SJCRH30 (cell line): Measurements from ENCODE around the gene GPA33. TPM values are rescaled to one million over a fixed set of nuclear protein-coding genes. Genes with fewer than 3 reads are reported as not detected.

Experiments
- DNase-seq, 2 experiments: peaks; one replicate each; pipeline ENCODE4 v3.0.0-alpha.2; 2015 to 2020
- H3K27ac ChIP-seq: fragments of 250-450 bp; sonication (Bioruptor Pico); 2 replicates; pipeline ENCODE4 v1.5.1; 2020; ENCODE audit warnings: mild to moderate bottlenecking, moderate library complexity
- H3K27me3 ChIP-seq: fragments of 250-450 bp; sonication (Bioruptor Pico); 2 replicates; pipeline ENCODE4 v1.5.1; 2020; ENCODE audit warnings: mild to moderate bottlenecking, moderate library complexity
- H3K36me3 ChIP-seq: fragments of 250-450 bp; sonication (Bioruptor Pico); 2 replicates; pipeline ENCODE4 v1.5.1; 2020; ENCODE audit warnings: mild to moderate bottlenecking, moderate library complexity
- H3K4me1 ChIP-seq: fragments of 250-450 bp; sonication (Bioruptor Pico); 2 replicates; pipeline ENCODE4 v1.5.1; 2020; ENCODE audit warnings: mild to moderate bottlenecking, moderate library complexity
- H3K4me3 ChIP-seq: fragments of 250-450 bp; sonication (Bioruptor Pico); 2 replicates; pipeline ENCODE4 v1.5.1; 2020; ENCODE audit warnings: mild to moderate bottlenecking, moderate library complexity
- H3K9me3 ChIP-seq: fragments of 250-450 bp; sonication (Bioruptor Pico); replicated peaks from 2 replicates; pipeline ENCODE4 v1.5.1; 2020; ENCODE audit warnings: mild to moderate bottlenecking, moderate library complexity
- total RNA-seq: library from RNA; depleted of rRNA; stranded (reverse); fragments of >200 nt; shearing (Covaris generic); gene quantifications from 2 replicates; pipeline ENCODE4 v1.2.3, GENCODE V29; 2014

Gene GPA33
- total RNA-seq, 1 experiment from 2014 or later: 0.14 TPM

DNA sequence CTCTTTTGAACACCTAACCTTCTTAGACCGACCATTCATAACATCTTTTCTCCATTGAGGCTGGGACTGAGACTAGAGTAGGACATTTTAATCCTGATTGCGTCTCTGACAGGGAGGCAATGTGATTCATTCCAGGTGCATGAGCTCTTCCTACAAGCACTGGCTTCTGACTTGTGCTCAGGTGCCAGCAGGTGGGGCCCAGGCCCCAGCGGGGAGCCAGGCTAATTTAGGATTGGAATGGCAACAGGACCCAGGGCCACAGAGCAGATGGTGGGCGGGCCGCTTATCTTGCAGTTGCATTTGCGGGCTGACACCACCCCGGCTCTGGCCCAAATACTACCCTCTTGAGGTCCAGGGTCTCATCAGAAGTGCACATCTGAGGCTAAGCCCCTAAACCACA, 4.1 kb downstream of the GPA33 start:
- H3K27me3 ChIP-seq: no peaks in the 10 kb centered on the region
- H3K27ac ChIP-seq: no peak overlapping the region
- H3K9me3 ChIP-seq: no peaks in the 10 kb centered on the region
- H3K36me3 ChIP-seq: no peaks in the 10 kb centered on the region
- H3K4me1 ChIP-seq: peaks cover 7% of the 10 kb centered on the region
- no peak for DNase-seq
- H3K4me3 ChIP-seq: no peak overlapping the region

- no peak for DNase-seq
- Histone ChIP-seq H3K4me3 (no peak overlapping the region), H3K27me3 (no peaks in the 10 kb centered on the region), H3K27ac (no peak overlapping the region), H3K9me3 (no peaks in the 10 kb centered on the region), H3K36me3 (no peaks in the 10 kb centered on the region), H3K4me1 (peaks cover 7% of the 10 kb centered on the region)
These were observed 5.4 kb downstream of the GPA33 start for GRCh38 chr1:167084757-167085156.

- H3K4me3 ChIP-seq: no peak overlapping the region
- no peaks in the 10 kb centered on the region for H3K36me3 ChIP-seq
- no peaks in the 10 kb centered on the region for H3K9me3 ChIP-seq
- H3K27me3 ChIP-seq: no peaks in the 10 kb centered on the region
- H3K27ac ChIP-seq: no peak overlapping the region
- H3K4me1 ChIP-seq: peaks cover 7% of the 10 kb centered on the region
- DNase-seq: no peak
These were observed 6.3 kb downstream of the GPA33 start for GRCh38 chr1:167083871-167084270.

DNA sequence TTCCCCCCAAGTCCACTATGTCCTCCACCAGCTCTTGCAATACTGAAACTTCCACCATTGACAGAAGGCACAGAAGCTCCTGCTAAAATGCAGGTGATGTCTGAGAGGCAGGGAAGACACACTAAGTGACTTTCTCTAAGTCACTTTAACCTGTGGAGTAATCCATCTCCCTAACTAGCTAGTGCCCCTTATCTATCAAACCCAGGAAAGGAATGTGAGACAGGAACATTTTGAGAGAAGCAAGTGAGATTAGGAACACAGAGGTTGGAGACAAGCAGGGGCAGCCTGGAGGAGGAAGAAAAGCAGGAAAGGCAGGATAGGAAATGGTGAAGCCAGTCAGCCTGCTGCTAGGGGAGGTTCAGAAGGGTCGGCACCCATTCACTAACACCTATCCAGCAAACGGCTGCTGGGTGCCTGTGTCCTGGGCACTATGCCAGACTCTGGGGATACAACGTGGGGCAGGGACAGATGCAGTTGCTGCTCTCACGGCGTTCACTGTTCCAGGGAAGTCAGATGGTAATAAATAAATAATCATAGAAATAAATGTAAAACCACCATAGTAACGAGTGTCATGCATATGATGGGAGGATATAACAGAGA, 7.0 kb downstream of the GPA33 start:
- Histone ChIP-seq H3K4me1 (peaks cover 7% of the 10 kb centered on the region), H3K27ac (no peak overlapping the region), H3K4me3 (no peak overlapping the region), H3K9me3 (no peaks in the 10 kb centered on the region), H3K27me3 (no peaks in the 10 kb centered on the region), H3K36me3 (no peaks in the 10 kb centered on the region)
- DNase-seq: peak; percentile 46 to 58

- Histone ChIP-seq H3K36me3 (no peaks in the 10 kb centered on the region), H3K27ac (no peak overlapping the region), H3K4me3 (no peak overlapping the region), H3K9me3 (no peaks in the 10 kb centered on the region), H3K27me3 (no peaks in the 10 kb centered on the region), H3K4me1 (peaks cover 7% of the 10 kb centered on the region)
- DNase-seq: no peak
These were observed 7.6 kb downstream of the GPA33 start for GRCh38 chr1:167082511-167083027.

- Histone ChIP-seq H3K27ac (no peak overlapping the region), H3K9me3 (no peaks in the 10 kb centered on the region), H3K36me3 (no peaks in the 10 kb centered on the region)
These were observed 8.5 kb downstream of the GPA33 start for GRCh38 chr1:167081594-167082156.

DNA sequence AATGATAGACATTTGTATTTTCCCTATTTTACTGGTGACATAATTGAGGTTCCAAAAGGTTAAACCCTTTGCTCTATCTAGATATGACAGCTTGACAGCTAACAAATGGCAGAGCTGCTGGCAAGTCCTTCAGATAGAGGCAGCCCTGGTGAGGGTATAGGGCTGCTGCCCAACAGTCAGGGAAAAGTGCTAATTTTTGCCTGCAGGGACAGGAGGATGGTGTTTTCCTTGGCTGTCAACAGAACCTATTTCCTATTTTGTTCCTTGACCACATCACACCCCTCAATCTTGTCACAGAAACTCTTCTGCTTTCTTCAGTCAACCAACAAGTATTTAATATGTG, 12.3 kb downstream of the GPA33 start:
- Histone ChIP-seq H3K4me1 (peaks cover 3% of the 10 kb centered on the region; the same call in 1 of the 2 replicates), H3K36me3 (no peaks in the 10 kb centered on the region), H3K4me3 (no peak overlapping the region), H3K27me3 (no peaks in the 10 kb centered on the region), H3K27ac (no peak overlapping the region), H3K9me3 (no peaks in the 10 kb centered on the region)
- no peak for DNase-seq

More at GRCh38 chr1:167081594-167082156, 8.5 kb downstream of the GPA33 start:
- H3K4me3 ChIP-seq: no peak overlapping the region
- peaks cover 7% of the 10 kb centered on the region for H3K4me1 ChIP-seq
- DNase-seq: no peak
- H3K27me3 ChIP-seq: no peaks in the 10 kb centered on the region

DNA sequence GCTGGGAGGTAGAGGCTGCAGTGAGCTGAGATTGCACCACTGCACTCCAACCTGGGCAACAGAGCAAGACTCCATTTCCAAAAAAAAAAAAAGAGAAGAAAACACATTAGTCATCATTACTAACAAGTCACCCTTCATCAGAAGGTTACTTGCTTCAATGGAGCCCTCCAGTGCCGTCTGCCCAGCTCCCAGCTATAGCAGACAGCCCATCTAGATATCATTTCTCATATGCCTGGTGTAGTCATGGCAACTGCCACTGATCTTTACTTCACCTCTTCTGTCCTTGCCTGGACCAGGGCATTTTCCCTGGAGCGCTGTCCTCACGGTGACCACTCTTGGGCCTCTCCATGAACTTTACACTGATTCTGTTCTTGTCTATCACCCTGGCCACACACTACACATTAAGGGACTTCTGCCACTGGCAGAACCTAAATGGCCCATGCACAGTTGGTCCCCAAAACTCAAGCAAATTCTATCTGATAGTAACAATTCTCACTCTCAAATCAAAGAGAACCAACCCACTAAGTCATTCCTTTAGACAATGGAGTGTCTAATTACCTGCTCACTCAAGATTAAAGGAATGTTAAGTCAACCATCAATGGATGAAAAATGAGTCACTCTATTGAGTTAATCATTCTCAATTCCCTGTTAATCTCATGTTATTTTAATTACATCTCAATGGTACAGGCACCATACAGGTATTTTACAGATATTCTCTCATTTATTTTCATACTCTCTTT, 12.9 kb downstream of the GPA33 start:
- Histone ChIP-seq H3K9me3 (no peaks in the 10 kb centered on the region), H3K4me3 (no peak overlapping the region), H3K36me3 (no peaks in the 10 kb centered on the region), H3K27me3 (no peaks in the 10 kb centered on the region), H3K4me1 (no peaks in the 10 kb centered on the region), H3K27ac (no peak overlapping the region)
- DNase-seq: no peak

DNA sequence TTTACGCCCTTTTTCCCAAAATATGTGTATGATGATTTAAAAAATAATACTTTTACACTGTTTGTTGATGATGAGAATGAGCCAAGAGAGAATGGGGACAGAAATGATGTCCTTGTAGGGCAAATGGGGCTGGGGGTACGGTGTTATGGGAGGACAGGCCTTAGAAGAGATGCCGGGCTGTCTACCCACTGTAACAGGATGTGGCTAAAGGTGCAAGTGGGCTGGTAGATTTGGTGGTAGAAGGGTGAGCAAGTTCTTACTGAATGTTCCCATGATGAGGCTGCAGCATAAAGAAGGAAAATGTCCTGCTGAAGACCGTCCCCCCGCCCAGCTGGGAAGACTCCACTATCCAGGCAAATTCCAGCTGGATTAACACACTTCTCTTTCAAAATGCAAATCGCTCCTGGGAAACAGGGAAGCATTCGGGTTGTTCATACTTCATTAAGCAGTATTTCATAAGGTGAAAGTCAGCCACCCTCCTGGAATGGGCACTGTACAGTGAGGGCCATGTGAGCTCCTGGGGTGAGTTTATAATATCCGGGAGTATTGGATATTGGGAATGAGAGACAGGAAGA, 14.0 kb downstream of the GPA33 start:
- Histone ChIP-seq H3K27me3 (no peaks in the 10 kb centered on the region), H3K4me3 (no peak overlapping the region), H3K4me1 (no peaks in the 10 kb centered on the region), H3K36me3 (no peaks in the 10 kb centered on the region), H3K27ac (no peak overlapping the region), H3K9me3 (no peaks in the 10 kb centered on the region)
- DNase-seq: no peak

DNA sequence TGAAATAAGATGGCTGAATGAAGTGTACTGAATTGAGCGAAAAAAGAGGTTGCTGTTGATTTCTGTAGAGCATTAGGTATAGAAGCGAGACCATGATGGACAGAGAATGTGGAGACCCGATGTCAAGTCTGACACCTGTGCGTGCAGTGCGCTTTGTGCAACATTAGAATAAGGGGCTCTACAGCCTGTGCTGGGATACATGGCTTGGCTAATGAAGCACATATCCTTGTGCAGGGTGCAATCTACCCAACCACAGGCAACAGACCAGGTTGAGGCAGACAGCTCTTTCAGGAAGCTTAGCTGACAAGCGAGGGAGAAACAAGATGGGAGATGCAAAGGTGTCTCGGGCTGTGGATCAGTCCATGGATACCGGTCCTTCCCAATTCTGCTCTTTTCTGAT, 18.9 kb downstream of the GPA33 start:
- H3K36me3 ChIP-seq: no peaks in the 10 kb centered on the region
- DNase-seq: no peak
- H3K9me3 ChIP-seq: no peaks in the 10 kb centered on the region
- H3K4me1 ChIP-seq: no peaks in the 10 kb centered on the region
- H3K27ac ChIP-seq: no peak overlapping the region
- no peaks in the 10 kb centered on the region for H3K27me3 ChIP-seq
- no peak overlapping the region for H3K4me3 ChIP-seq

- Histone ChIP-seq H3K4me1 (no peaks in the 10 kb centered on the region), H3K36me3 (no peaks in the 10 kb centered on the region), H3K9me3 (no peaks in the 10 kb centered on the region), H3K27me3 (no peaks in the 10 kb centered on the region), H3K27ac (no peak overlapping the region), H3K4me3 (no peak overlapping the region)
- DNase-seq: no peak
These were observed 21.4 kb downstream of the GPA33 start for GRCh38 chr1:167068761-167069160.

- no peak overlapping the region for H3K4me3 ChIP-seq
- H3K27me3 ChIP-seq: no peaks in the 10 kb centered on the region
- H3K9me3 ChIP-seq: no peaks in the 10 kb centered on the region
- H3K27ac ChIP-seq: no peak overlapping the region
- no peaks in the 10 kb centered on the region for H3K36me3 ChIP-seq
- no peaks in the 10 kb centered on the region for H3K4me1 ChIP-seq
- DNase-seq: no peak
These were observed 22.3 kb downstream of the GPA33 start for GRCh38 chr1:167067904-167068303.

- Histone ChIP-seq H3K27me3 (no peaks in the 10 kb centered on the region), H3K4me1 (no peaks in the 10 kb centered on the region), H3K27ac (no peak overlapping the region), H3K9me3 (no peaks in the 10 kb centered on the region), H3K36me3 (no peaks in the 10 kb centered on the region), H3K4me3 (peak overlapping the region; percentile 27)
- DNase-seq: peak; percentile 75 to 84
These were observed 23.6 kb downstream of the GPA33 start for GRCh38 chr1:167066333-167067122.

GRCh38 chr1:167065471-167065870, 24.7 kb downstream of the GPA33 start:
- no peaks in the 10 kb centered on the region for H3K9me3 ChIP-seq
- no peak for DNase-seq

More at GRCh38 chr1:167065471-167065870, 24.7 kb downstream of the GPA33 start:
- no peak overlapping the region for H3K27ac ChIP-seq
- no peak overlapping the region for H3K4me3 ChIP-seq
- no peaks in the 10 kb centered on the region for H3K4me1 ChIP-seq
- no peaks in the 10 kb centered on the region for H3K36me3 ChIP-seq
- no peaks in the 10 kb centered on the region for H3K27me3 ChIP-seq
